Islet of Langerhans (tissue), 1 donor: ENCODE measurements around the gene NME1.
"Not testable (repeated sequence)": the region's sequence is repeated elsewhere in the genome, so short reads cannot be mapped to it uniquely, and the experiment has no call there.

Experiments used
- FAIRE-seq: peaks from one replicate; lab custom pipeline; 2011; peaks lifted over from hg19 to GRCh38; lab: Jason Lieb, UNC

The NME1 gene

DNA sequence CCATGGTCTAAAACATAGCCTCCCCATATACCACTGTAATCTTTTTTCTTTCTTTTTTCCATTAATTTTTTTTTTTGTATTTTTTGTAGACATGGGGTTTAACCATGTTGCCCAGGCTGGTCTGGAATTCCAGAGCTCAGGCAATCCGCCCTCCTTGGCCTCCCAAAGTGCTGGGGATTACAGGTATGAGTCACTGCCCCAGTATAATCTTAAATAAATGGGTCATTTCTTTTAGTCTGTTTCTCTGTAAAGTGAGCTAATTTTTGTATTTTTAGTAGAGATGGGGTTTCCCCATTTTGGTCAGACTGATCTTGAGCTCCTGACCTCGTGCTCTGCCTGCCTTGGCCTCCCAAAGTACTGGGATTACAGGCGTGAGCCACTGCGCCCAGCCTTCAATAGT, 5.7 kb upstream of the NME1 start:
- no peak for FAIRE-seq

DNA sequence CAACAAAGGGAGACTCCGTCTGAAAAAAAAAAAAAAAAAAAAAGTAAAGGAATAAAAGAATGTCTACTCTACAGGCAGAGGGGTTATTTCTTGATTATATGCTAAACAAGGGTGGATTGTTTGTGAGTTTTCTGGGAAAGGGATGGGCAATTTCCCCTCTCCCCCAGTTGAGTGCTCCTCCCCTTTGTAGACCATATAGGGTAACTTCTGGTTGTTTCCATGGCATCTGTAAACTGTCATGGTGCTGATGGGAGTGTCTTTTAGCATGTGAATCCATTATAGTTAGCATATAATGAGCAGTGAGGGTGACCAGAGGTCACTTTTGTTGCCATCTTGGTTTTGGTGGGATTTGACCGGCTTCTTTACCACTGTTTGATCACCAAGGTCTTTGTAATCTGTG, 4.2 kb upstream of the NME1 start:
- no peak for FAIRE-seq

DNA sequence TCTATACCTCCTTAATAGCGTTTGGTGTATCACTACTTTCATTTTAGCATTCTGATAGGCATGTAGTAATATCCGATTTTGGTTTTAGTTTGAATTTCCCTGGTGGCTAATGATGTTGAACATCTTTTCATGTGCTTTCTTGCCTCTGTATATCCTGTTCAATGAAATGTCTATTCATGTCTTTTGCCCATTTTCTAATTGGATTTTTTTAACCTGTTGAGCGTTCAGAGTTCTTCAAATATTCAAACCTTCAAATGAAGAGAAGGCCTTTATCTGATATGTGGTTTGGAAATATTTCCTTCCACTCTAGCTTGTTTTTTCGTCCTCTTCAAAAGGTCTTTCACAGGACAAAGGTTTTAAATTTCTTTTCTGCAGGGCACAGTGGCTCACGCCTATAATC, 2.4 kb upstream of the NME1 start:
- FAIRE-seq: no peak

DNA sequence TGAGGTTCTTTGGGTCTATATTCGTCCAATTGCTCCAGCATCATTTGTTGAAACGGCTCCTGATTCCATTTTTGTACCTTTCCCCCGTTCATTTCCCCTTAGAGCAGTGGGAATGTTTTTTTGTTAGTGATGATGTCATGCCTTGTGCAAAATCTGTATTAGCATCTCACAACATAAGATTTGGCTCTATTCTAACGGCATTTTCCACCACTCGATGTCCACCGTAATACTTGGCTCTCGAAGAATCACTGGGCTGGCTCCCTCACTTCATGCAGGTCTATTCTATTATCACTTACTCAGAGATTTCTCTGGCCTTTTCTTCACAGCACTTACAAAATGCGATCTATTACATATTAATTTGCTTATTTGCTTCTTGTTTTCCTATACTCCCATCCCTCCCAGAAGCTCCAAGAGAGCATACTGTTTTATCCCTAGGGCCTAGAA, 571 bp upstream of the NME1 start:
- no peak for FAIRE-seq

DNA sequence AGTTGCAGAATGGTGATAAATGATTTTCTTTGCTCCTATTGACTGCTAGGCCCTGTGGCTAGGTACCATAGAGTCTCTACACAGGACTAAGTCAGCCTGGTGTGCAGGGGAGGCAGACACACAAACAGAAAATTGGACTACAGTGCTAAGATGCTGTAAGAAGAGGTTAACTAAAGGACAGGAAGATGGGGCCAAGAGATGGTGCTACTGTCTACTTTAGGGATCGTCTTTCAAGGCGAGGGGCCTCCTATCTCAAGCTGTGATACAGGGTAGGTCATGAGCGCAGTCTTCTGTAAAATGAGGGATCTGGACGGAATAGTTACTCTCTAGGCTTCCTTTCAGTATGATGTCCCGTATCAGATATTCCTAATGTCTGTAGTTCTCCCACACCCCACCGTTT, 817 bp downstream of the NME1 start:
- no peak for FAIRE-seq

DNA sequence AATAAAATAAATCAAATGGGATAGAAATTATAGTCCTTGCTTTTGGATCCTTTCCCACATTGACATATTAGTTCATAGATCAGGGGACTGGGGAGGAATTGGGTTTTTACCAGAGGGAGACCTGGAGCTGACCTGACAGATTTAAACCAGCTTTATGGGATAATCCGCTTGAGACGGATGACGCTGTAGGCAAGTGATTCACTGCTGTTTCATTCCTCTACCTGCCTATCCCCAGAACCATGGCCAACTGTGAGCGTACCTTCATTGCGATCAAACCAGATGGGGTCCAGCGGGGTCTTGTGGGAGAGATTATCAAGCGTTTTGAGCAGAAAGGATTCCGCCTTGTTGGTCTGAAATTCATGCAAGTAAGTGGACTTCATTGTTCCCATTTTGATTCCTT, 2.1 kb downstream of the NME1 start:
- no peak for FAIRE-seq

DNA sequence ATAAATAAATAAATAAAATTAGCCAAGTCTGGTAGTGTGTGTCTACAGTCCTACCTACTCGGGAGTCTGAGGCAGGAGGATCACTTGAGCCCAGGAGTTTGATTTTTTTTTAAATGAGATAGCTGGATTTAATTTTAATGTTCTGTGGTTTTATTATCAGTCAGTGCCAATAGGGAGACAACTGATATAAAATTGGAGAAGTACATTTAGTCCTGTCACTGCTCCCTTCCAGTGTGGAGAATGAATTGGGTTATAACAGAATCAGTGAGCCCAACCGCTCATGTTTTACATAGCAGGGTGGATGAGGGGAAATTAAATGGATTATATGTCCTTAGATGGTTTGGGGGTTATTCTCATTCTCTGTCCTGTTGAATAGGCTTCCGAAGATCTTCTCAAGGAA, 6.2 kb downstream of the NME1 start:
- no peak for FAIRE-seq

DNA sequence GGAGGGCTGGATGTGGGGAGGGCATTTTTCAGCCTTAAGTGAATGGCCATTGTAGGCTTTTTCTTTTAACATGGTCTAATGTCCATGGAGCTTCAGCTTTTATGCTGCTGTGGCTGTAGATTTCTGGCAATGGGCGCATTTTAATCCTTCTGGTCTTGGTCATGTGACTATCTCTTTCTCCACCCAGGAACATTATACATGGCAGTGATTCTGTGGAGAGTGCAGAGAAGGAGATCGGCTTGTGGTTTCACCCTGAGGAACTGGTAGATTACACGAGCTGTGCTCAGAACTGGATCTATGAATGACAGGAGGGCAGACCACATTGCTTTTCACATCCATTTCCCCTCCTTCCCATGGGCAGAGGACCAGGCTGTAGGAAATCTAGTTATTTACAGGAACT, 8.2 kb downstream of the NME1 start:
- no peak for FAIRE-seq

DNA sequence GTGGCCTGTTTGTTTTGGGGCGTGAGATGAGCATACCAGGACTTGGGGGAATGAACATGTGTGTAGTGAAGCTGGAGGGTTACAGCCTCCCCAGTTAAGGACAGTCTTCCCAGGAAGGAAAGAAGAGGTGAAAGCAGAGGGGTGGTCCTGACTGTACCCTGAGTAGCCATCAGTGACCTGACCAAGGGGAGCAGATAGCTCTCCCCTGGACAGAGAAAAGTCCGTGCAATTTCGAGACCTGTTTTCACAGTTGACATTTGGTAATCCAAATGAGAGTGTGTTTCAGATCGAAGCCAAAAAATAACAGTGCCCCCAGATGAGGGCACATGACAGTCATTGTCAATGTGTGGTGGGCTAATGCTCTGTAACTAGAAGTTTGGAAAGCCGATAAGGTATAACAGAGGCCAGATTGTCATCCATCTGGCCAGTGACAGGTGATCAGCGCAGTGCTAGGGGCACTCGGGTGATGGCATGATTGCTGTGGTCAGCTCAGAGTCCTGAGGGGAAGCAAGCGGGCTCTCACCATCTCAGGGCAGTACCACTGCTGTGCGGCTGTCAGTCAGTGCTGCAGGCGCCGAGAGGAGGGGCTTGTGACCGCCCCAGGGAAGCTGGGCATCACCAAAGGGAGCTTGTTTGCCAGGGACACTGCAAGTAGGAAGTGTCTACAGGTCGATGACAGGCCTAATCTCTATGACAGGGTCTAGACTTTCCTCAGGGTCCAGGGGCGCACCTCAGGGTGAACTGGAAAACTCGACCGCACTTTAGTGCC, 11.7 kb downstream of the NME1 start:
- no peak for FAIRE-seq

DNA sequence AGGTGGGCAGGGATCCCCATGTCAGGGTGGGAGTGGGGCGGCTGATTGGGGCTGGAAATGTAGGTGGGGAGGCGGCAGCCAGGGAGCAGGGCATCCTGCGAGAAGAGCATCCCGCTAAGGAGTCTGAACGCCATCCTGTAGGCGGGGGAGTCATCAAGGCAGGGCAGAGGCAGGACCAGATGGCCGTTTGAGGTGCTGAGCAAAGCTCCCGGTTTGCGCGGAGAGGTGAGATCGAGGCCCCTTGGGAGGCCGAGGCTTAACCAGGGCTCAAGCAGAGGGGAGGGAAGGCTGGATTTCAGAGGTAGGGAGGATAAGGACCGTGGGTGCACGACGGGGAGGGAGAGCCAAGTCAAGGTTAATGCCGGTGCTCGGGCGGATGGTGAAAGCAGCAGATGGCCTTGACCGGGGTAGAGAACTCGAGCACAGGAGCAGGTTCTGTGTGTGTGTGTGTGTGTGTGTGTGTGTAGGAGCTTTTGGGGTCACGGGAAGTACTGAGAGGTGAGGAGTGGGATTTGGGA, 12.4 kb downstream of the NME1 start:
- FAIRE-seq: no peak

DNA sequence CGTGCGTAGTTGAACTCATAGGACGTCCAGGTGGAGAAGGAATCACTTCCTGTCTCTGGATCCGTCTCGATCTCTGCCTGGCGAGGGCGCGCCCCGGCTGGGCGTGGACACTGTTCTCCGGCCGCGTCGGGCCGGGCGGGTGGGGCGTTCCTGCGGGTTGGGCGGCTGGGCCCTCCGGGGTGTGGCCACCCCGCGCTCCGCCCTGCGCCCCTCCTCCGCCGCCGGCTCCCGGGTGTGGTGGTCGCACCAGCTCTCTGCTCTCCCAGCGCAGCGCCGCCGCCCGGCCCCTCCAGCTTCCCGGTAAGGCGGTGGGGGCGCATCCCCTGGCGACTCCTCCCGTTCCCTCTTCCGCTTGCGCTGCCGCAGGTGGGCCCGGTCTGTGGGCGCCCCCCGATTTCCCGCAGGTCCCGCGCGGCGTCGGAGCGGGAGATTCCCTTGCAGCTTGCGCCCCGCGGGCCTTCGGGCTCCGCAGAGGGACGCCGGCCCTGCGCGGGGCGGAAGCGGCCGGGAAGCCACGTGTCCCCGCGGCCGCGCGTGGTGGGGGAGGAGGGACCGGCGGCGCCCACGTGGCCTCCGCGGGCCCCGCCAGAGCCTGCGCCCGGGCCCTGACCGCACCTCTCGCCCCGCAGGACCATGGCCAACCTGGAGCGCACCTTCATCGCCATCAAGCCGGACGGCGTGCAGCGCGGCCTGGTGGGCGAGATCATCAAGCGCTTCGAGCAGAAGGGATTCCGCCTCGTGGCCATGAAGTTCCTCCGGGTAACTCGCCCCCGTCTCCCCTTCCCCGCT, 13.0 kb downstream of the NME1 start, which contains the start of gene NME2:
Gene NME2 (plus strand): TSS at position 214 of the 789 bp plus-strand sequence. CDS start 420 bp downstream, at position 634.
- no peak for FAIRE-seq

DNA sequence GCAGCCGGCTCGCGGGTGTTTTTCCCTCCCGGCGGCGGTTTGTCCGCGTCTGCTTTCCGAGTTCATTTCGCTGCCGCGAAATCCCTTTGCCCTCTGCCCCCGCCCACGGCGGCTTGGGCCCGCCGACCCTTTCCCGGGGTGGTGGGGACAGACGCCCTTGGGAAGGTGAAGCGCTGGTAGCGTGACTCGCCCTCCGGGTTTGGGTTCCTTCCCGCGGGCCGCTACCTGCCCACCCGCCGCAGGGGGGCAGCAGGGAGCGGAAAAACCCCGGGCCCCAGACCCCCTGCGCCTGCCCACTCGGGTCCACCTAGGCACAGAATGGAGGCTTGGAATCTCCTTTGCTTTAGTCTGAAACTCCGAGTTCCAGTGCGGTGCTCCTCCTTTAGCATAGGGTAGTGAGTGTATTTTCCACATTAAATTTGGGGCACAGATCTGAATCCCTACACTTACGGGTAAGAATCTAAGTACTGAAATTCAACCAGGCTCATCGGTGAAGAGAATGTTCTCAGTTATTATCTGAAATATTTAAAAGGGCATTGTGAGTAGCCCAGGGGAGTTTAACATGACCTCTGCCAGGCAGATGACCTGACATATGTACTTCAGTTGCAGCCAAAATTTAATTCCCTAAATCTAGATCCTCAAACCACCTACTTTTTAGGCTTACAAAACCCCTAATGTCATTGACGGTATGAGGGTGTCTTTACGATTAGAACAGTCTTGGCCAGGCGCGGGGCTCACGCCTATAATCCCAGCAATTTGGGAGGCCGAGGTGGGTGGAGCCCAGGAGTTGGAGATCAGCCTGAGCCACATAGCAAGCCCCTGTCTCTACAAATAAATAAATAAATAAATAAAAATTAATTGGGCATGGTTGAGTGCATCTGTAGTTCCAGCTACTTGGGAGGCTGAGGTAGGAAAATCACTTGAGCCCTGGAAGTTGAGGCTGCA, 13.9 kb downstream of the NME1 start:
- FAIRE-seq: no peak

DNA sequence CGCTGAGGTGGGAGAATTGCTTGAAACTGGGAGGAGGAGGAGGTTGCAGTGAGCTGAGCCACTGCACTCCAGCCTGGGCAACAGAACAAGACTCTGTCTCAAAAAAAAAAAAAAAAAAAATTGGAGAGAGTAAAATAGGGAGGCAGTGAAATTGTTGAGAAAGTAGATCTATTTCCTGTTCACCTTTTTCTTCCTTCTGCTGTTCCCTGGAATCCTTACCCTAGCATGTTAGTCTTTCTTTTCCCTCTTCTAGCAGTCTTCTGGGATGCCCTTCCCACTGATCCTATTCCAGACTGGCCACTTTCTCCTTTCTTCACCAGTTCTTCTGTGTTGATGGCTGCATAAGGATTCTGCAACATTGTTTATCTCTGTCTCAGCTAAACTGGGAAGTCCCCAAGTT, 16.0 kb downstream of the NME1 start:
- no peak for FAIRE-seq

DNA sequence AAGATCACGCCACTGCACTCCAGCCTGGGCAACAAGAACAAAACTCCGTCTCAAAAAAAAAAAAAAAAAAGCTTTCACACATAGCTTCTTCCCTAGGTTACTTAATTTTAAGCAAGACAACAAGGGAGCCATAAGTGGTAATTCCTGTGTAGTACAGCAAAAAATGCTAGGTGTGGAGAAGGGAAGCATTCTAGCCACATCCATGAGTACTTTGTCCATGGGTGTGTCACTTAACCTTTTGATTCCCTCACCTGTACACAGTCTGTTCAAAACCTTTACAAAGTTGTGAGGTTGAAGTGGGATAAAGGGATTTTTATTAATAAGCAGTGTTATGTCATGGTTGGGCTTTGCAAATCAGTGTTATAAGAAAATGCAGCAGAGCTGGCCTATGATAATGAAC, 17.4 kb downstream of the NME1 start:
- no peak for FAIRE-seq

DNA sequence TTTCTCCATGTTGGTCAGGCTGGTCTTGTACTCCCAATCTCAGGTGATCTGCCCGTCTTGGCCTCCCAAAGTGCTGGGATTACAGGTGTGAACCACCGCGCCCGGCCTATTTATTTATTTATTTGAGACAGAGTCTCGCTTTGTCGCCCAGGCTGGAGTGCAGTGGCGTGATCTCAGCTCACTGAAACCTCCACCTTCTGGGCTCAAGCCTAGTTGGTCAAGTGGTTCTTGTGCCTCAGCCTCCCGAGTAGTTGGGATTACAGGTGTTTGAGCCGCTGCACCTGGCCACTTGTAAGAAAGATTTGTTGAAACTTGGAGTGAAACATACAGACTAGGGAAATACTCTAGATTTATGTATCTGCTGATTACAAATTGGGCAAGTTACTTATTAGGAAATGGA, 18.7 kb downstream of the NME1 start:
- FAIRE-seq: not testable (repeated sequence)

DNA sequence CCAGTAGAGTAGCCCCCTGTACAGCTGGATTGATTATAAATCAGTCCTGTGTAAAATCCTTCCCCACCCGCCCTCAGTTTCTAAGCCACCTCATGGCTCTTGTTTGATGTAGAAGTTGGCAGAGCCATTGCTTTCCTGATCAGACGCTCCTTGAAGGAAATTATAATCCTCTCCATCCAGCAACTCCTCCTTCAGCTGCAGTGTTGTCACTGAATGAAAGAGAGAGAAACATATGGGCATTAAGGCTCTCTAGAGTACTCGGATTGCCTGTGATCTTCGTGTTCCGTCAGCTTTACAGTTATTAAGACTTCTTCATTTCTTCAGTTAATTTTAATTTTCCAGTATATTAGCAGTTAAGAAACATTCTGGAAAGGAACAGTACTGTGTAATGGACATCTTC, 27.1 kb downstream of the NME1 start:
- FAIRE-seq: no peak

DNA sequence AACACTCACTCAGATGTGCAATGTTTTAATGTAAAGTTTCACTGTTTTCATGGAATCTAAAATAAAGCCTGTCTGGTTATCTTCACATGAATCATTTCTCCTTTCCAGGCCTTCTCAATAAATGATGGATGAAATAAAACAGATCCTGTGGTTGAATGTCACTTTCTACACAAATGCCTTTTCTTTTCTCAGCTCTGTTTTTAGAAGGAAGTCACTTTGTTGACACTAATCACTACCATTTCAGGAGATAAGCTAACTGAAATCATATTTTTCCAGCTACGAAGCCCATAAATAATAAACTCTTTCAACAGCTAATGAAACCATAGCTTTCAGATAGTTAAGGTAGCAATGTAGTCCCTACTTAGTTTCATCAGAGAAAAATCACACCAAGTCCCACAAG, 30.8 kb downstream of the NME1 start:
- FAIRE-seq: no peak

DNA sequence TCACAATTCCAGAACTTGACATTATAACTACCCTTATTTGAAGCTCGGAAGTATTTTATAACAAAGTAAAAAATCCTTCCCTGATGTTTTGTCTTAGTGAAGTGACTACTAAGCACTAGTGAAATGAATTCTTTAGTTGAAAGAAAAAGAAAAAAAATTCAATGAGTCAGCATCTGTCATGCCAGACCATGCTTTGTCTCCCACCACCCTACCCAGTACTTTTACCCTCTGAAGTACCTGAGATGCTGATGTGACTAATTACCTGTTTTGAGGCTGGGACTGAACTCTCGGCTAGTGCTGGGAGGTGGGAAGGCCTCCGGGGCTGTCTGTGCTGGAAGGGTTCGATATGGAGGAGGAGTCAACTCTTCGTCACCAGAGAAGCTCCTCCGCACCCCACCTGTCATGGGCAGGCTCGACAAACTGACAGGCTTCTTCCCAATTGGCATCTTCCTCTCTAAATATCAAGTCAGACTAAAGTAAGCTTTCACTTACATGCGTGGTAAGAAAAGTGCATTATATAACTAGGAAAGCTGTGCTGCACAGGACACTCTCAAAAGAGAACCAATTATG, 32.5 kb downstream of the NME1 start:
- FAIRE-seq: no peak

DNA sequence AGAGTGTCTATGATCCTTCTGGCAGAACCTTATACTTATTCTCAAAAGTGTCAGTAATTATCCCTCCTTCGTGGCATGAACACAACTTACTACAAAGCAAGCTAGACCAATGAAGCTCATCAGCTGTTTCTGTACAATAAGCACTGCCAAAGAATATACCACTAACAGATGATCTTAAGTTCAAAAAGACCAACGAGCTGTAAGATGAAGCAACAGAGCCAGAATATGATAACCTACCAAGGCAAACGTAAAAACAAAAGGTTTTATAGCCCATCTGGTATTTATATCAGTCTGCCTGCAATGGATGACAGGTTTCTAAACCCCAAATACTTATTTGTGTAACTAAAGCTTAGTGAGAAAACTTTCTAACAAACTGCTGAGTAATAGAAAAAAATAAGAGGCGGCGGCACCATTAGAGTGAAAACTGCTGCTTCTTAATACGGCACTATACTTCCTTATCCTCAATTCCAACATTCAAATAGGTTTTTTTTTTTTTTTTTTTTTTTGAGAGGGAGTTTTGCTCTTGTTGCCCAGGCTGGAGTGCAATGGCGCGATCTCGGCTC, 35.0 kb downstream of the NME1 start:
- no peak for FAIRE-seq

DNA sequence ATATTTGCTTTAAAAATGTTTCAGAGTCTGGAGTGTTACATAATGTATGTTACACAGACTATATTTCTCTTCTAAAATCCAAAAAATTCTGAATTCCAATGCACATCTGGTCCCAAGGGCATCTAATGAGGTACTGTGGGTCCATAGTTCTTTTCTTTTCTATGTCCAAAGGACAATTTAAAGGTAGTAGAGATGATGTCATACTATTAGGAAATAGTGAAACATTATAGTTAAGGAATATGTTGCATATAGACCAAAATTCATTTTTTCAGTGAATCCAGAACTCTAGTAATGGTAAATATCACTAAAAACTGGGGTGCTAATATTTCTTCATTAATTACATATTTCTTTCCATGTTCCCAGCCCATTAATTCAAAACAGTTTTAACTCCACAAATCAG, 35.8 kb downstream of the NME1 start:
- no peak for FAIRE-seq

DNA sequence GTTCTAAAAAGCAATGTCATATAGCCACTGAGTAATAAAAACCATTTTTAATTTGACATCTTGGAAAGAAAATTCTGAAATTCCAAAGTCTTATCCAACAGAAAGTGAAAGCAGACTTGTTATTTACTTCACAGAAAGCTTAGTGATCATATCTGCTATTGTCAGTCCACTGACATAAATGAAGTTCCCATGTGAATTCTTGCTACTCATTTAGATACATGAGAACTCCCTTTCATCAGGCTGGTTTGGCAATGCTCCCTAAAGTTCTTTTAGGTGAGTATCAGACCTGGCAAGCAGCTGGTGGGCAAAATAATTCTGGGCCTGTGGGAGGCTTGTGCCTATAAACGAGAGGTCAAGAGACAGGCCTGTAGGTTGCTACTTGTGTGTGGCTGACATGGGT, 36.3 kb downstream of the NME1 start:
- FAIRE-seq: no peak

DNA sequence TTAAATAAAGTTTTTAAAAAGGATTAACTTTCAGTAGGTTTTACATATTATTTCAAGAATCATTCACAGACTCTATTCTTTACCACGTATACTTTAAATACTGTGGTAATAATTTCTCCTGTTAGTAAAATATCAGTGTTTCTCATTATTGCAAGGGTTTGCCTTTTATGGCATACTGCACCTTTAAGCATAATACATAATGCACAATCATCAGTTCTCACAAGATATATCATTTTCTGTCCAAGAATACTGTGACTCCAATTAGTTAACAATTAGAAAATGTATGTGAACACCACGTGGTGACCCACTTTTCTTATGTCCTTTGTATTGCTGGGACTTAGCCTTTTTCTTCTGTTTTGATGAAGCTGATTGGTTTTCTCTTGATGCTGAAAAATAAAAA, 38.5 kb downstream of the NME1 start:
- no peak for FAIRE-seq
